ENCODE results near the gene CP.

Gene CP

DNA sequence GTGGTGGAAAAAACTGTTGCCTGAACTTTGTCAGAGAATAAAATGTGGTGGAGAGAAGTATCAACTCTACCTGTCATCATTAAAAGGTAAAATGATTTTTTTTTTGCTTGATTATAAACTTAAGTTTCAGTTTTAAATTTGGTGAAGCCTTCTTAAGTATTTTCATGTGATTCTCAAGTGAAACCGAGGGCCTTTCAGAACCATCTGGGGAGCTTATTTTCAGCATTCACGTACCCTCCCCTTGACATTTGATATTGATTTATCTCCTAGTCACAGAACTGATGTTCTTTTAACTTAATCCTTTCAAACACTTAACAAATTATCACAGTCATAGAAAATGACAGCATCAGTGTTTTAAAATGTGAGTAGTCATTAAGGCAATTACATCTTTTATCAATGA is 53.7 kb downstream of the CP start:
- no peak for DNase-seq (ENCODE audit: low read depth)
- no peak overlapping the region for H3K4me3 ChIP-seq (ENCODE audit: low read length)
- TF ChIP-seq, protein P1, sequence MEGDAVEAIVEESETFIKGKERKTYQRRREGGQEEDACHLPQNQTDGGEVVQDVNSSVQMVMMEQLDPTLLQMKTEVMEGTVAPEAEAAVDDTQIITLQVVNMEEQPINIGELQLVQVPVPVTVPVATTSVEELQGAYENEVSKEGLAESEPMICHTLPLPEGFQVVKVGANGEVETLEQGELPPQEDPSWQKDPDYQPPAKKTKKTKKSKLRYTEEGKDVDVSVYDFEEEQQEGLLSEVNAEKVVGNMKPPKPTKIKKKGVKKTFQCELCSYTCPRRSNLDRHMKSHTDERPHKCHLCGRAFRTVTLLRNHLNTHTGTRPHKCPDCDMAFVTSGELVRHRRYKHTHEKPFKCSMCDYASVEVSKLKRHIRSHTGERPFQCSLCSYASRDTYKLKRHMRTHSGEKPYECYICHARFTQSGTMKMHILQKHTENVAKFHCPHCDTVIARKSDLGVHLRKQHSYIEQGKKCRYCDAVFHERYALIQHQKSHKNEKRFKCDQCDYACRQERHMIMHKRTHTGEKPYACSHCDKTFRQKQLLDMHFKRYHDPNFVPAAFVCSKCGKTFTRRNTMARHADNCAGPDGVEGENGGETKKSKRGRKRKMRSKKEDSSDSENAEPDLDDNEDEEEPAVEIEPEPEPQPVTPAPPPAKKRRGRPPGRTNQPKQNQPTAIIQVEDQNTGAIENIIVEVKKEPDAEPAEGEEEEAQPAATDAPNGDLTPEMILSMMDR (conservative IDR thresholded peaks at IDR 0.05; ENCODE audit: low read length): no peak

DNA sequence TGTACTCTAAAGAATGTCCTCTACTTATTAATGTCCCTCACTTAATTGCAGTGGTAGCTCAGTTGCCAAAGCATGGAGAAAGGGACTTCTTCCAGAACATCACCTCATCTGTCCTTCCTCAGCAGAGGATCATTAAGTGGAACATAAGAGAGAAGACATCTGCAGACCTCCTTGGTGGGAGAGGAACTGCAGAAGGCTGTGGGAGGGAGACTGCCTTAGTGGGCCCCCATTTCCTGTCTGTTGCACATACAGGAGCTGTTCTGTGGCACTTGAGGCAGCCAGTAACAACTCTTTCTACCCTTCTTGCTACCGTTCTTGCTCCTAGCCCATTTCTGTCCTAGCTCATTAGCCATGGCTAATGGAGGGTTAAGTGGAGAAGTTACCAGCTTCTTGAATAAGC is 58.6 kb downstream of the CP start:
- H3K4me3 ChIP-seq (ENCODE audit: low read length): no peak overlapping the region
- TF ChIP-seq, protein P1 (conservative IDR thresholded peaks at IDR 0.05; ENCODE audit: low read length): no peak
- DNase-seq (ENCODE audit: low read depth): no peak

DNA sequence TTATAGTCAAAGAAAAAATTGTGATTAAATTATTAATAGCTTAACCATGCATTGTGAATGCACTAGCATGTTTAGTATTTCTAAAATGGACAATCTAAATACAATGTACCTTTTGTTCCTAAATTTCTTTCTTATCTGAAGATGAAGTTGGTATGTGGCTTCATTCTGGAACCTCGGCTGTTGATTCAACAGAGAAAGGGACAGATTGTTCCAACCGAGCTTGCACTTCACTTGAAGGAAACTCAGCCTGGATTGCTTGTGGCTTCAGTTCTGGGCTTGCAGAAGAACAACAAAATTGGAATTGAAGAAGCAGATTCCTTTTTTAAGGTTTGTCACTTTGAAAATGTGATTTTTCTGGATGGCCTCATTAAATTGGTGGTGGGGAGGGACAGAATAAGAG is 59.6 kb downstream of the CP start:
- TF ChIP-seq, protein P1 (conservative IDR thresholded peaks at IDR 0.05; ENCODE audit: low read length): no peak
- no peak for DNase-seq (ENCODE audit: low read depth)
- no peak overlapping the region for H3K4me3 ChIP-seq (ENCODE audit: low read length)

DNA sequence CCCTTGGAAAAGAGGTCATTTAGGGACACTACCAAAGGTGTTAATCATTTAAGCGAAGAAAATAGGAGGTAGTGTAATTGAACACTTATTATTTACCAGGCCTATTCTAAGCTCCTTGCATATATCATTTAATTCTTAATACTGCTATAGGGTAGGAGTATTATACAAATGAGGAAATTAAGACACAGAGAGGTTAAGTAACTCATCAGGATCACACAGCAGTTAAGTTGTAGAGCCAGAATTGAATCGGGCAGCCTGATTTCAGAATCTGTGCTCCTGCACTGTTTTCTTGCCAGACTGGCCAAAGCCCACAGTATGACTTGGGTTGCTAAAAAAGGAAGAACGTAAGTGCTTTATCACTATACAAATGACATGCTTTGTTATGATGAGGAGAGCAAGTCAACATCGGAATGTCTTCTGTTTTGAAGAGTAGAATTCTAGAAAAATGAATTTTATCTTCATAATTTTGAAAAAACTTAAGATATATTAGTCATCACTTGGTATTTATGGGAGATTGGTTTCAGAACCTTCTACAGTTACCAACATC is 60.8 kb downstream of the CP start:
- H3K4me3 ChIP-seq (ENCODE audit: low read length): no peak overlapping the region
- TF ChIP-seq, protein P1 (conservative IDR thresholded peaks at IDR 0.05; ENCODE audit: low read length): no peak
- no peak for DNase-seq (ENCODE audit: low read depth)

DNA sequence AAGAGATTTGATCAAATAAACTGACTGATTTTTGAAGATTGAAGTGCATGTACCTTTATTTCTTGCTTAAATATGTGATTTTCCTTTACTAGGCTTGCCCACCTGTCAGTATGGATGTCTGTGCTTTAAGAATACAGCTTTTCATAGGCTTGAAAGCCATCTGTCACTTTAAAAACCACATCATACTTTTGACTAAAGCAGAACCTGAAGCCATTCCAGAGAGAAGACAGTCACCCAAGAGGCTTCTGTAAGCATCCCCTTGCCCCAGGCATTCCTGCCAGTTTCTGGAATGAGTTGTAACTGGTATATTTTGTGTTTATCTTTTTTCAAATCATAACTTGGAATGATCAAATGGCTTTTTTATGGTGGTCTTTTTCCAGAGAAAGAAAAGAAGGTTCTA is 68.2 kb downstream of the CP start:
- no peak overlapping the region for H3K4me3 ChIP-seq (ENCODE audit: low read length)
- TF ChIP-seq, protein P1 (conservative IDR thresholded peaks at IDR 0.05; ENCODE audit: low read length): no peak
- DNase-seq (ENCODE audit: low read depth): no peak

DNA sequence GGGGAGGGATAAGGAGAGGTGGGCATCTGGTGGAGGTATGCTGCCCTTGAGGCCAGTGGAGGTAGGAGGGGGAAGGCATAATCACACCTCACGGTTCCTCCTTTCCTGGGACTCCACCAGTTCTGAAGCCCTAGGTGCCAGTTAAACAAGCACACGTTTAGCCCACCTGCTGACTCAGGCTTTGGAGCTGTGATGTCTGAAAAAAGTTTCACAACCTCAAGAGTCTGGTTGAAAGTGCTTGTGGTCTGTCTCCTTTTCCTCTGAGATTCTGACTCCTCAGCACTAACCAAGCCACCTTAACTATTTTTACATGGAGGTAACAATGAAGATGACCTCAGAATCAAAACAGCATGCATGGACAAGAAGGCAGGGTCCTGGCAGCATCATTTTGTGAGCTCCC is 69.2 kb downstream of the CP start:
- H3K4me3 ChIP-seq (ENCODE audit: low read length): no peak overlapping the region
- DNase-seq (ENCODE audit: low read depth): peak; percentile 66
- TF ChIP-seq, protein P1 (conservative IDR thresholded peaks at IDR 0.05; ENCODE audit: low read length): no peak

DNA sequence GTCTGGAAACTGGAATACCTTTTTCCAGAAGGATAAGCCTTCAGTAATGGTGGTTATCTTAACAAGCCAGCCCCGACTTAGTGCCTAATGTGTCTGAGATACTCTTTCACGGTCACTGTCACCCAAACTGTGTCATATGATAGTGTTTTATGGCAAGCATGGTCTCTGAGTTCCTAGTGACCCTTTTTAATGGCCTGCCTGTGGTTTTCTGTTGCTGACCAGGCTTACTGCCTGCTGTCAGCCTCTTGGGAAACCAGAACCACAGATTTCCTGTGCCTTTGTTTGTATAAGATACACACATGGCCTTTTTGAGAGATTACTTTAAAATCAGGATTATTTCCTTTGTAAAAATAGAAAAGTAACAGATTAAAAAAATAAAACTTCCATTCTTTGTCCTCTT is 69.8 kb downstream of the CP start:
- DNase-seq (ENCODE audit: low read depth): peak; percentile 77
- no peak overlapping the region for H3K4me3 ChIP-seq (ENCODE audit: low read length)
- TF ChIP-seq, protein P1 (conservative IDR thresholded peaks at IDR 0.05; ENCODE audit: low read length): no peak
